Activated CD4-positive, alpha-beta memory T cell treated with anti-CD3 and anti-CD28 coated beads, Interleukin-2, amount 10 ng/mL, durations not matched to agents 7 days and 5 days (primary cell): ENCODE results near the gene SELE. TPM values are rescaled to one million over a fixed set of nuclear protein-coding genes. Genes with fewer than 3 reads are reported as not detected.

Experiments used
- CTCF ChIA-PET: fragments of 350-600 bp; sonication (Branson Sonifier 250); formaldehyde crosslinking; loops from one replicate; lab custom pipeline; 2021; ENCODE audit warnings: antibody characterized with exemption, inconsistent platforms; lab: Charles Lee
- POLR2A ChIA-PET: fragments of 350-600 bp; sonication (Branson Sonifier 250); formaldehyde crosslinking; loops from one replicate; lab custom pipeline; 2021; ENCODE audit warnings: antibody characterized with exemption; lab: Charles Lee
- DNase-seq: peaks from one replicate; pipeline ENCODE4 v3.0.0-alpha.2; 2020
- H3K27ac Mint-ChIP-seq: one replicate; pipeline ENCODE4 v1.8.0; 2021; ENCODE audit warnings: mild to moderate bottlenecking, mixed read lengths
- H3K27me3 Mint-ChIP-seq: one replicate; pipeline ENCODE4 v1.8.0; 2021; ENCODE audit warnings: mixed read lengths
- H3K36me3 Mint-ChIP-seq: one replicate; pipeline ENCODE4 v1.8.0; 2021; ENCODE audit warnings: low read depth, mixed read lengths
- H3K4me1 Mint-ChIP-seq: one replicate; pipeline ENCODE4 v1.8.0; 2021; ENCODE audit warnings: mixed read lengths
- H3K4me3 Mint-ChIP-seq: one replicate; pipeline ENCODE4 v1.8.0; 2021; ENCODE audit warnings: mild to moderate bottlenecking, mixed read lengths
- H3K9me3 Mint-ChIP-seq: one replicate; pipeline ENCODE4 v1.8.0; 2021; ENCODE audit warnings: mixed read lengths
- total RNA-seq, 2 experiments: library from RNA; stranded (reverse); gene quantifications; one replicate each; pipeline ENCODE4 v1.2.3, GENCODE V29; 2021

SELE gene, protein sequence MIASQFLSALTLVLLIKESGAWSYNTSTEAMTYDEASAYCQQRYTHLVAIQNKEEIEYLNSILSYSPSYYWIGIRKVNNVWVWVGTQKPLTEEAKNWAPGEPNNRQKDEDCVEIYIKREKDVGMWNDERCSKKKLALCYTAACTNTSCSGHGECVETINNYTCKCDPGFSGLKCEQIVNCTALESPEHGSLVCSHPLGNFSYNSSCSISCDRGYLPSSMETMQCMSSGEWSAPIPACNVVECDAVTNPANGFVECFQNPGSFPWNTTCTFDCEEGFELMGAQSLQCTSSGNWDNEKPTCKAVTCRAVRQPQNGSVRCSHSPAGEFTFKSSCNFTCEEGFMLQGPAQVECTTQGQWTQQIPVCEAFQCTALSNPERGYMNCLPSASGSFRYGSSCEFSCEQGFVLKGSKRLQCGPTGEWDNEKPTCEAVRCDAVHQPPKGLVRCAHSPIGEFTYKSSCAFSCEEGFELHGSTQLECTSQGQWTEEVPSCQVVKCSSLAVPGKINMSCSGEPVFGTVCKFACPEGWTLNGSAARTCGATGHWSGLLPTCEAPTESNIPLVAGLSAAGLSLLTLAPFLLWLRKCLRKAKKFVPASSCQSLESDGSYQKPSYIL
- not detected for total RNA-seq

- no peak for DNase-seq
- peaks cover 33% of the 10 kb centered on the region for H3K27me3 Mint-ChIP-seq
- H3K36me3 Mint-ChIP-seq, result no peaks in the 10 kb centered on the region
- H3K27ac Mint-ChIP-seq, result no peak within 1 kb of the TSS
- ChIA-PET CTCF (interaction anchor here (0.7 kb wide), 1 partner anchor 710 kb away, joined by 3 read pairs; no protein-coding TSS in a partner anchor), POLR2A (no interaction called here)
- H3K4me3 Mint-ChIP-seq, result no peak within 1 kb of the TSS
- no peaks in the 10 kb centered on the region for H3K4me1 Mint-ChIP-seq
- no peaks in the 10 kb centered on the region for H3K9me3 Mint-ChIP-seq
Measured at GRCh38 chr1:169733924-169734323, at the start of gene SELE. SELE (minus strand) TSS chr1:169734079; CDS start chr1:169733612, 467 bp downstream.

- Mint-ChIP-seq H3K9me3 (no peaks in the 10 kb centered on the region), H3K36me3 (no peaks in the 10 kb centered on the region), H3K4me1 (no peaks in the 10 kb centered on the region), H3K27ac (no peak overlapping the region), H3K27me3 (peaks cover 45% of the 10 kb centered on the region), H3K4me3 (no peak overlapping the region)
- no peak for DNase-seq
- POLR2A ChIA-PET, result interaction anchor here (1.7 kb wide), 1 partner anchor 12 kb away, joined by 6 read pairs; the partner anchor contains the start of gene METTL18
- CTCF ChIA-PET, result interaction anchor here (1.0 kb wide), 1 partner anchor 9 kb away, joined by 3 read pairs; no protein-coding TSS in a partner anchor
Measured at GRCh38 chr1:169782596-169782995, 48.7 kb upstream of the SELE start.

- POLR2A ChIA-PET, result no interaction called here
- Mint-ChIP-seq H3K27me3 (peaks cover 23% of the 10 kb centered on the region), H3K36me3 (no peaks in the 10 kb centered on the region), H3K4me3 (no peak overlapping the region), H3K27ac (no peak overlapping the region), H3K4me1 (no peaks in the 10 kb centered on the region), H3K9me3 (no peaks in the 10 kb centered on the region)
- DNase-seq, result no peak
- CTCF ChIA-PET, result no interaction called here
Measured at GRCh38 chr1:169779970-169780369, 46.1 kb upstream of the SELE start.

DNA sequence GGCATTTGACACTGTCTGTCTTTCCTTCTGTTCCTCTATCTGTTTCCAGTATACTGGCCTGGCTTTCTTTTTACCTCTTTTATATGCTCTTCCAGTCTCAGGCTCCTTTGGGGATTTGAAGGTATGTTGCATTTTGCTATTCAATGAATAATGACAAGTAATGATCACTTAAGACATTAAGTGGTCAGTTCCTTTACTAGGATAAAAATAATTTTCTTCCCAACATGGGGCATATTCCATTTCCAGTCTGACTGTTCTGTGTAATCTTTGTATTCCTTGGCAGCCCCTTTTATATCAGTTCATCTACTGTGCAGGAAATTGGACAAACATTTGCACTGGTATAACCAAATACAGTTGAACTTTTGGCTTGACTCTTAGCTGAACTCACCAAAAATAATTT, 45.3 kb upstream of the SELE start:
- Mint-ChIP-seq H3K4me1 (no peaks in the 10 kb centered on the region), H3K27me3 (peaks cover 14% of the 10 kb centered on the region)
- POLR2A ChIA-PET, result no interaction called here

GRCh38 chr1:169776440-169776839, 42.6 kb upstream of the SELE start:
- CTCF ChIA-PET, result no interaction called here
- no peak for DNase-seq
- POLR2A ChIA-PET, result no interaction called here
- no peak overlapping the region for H3K27ac Mint-ChIP-seq
- no peaks in the 10 kb centered on the region for H3K36me3 Mint-ChIP-seq
- peaks cover 8% of the 10 kb centered on the region for H3K27me3 Mint-ChIP-seq
- H3K9me3 Mint-ChIP-seq, result no peaks in the 10 kb centered on the region
- H3K4me3 Mint-ChIP-seq, result no peak overlapping the region
- no peaks in the 10 kb centered on the region for H3K4me1 Mint-ChIP-seq

More for the DNA sequence above, 45.3 kb upstream of the SELE start:
- no peaks in the 10 kb centered on the region for H3K9me3 Mint-ChIP-seq
- H3K36me3 Mint-ChIP-seq, result no peaks in the 10 kb centered on the region
- no peak overlapping the region for H3K27ac Mint-ChIP-seq
- H3K4me3 Mint-ChIP-seq, result no peak overlapping the region
- DNase-seq, result no peak
- CTCF ChIA-PET, result interaction anchor here (0.6 kb wide), 1 partner anchor 200 kb away, joined by 3 read pairs; no protein-coding TSS in a partner anchor

- DNase-seq, result no peak
- ChIA-PET POLR2A (no interaction called here), CTCF (no interaction called here)
- no peaks in the 10 kb centered on the region for H3K4me1 Mint-ChIP-seq
- no peak overlapping the region for H3K27ac Mint-ChIP-seq
- H3K27me3 Mint-ChIP-seq, result peaks cover 18% of the 10 kb centered on the region
- no peaks in the 10 kb centered on the region for H3K36me3 Mint-ChIP-seq
- no peak overlapping the region for H3K4me3 Mint-ChIP-seq
- H3K9me3 Mint-ChIP-seq, result no peaks in the 10 kb centered on the region
Measured at GRCh38 chr1:169768161-169768560, 34.3 kb upstream of the SELE start.

DNA sequence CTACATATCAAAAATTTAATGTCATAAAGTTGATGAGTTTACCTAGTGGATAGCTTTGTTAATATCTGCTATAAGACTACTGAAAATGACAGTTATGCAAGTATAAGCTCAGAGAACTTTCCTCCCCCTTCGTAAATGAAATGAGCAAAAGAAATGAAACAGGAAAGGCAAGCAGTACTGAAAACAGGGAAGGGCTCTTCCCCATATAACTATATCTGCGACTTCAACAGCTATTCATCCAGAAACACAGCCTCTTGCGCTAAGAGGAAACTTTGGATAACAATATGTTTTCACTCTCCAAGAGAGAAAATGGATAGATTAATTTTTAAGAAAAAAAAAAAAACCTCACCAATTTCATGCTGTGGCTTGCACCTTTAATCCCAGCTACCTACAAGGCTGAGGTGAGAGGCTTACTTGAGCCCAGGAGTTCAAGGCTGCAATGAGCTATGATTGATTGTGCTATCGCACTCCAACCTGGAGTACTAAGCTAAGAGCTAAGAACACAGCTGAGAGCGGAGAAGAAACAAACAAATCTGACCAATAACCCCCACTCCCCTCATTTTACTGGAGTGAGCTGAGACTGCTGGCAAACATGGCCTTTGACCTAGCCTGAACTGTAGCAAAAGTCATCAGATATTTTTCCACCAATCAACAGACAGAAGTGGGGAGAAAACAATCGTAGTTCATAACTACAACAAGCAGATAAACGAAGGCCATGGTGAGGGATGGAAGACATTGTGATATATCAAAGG, 31.9 kb upstream of the SELE start:
- Mint-ChIP-seq H3K27ac (no peak overlapping the region), H3K27me3 (peaks cover 12% of the 10 kb centered on the region)
- POLR2A ChIA-PET, result no interaction called here

GRCh38 chr1:169764919-169765318, 31.0 kb upstream of the SELE start:
- Mint-ChIP-seq H3K36me3 (no peaks in the 10 kb centered on the region), H3K4me3 (no peak overlapping the region), H3K27ac (no peak overlapping the region), H3K27me3 (peaks cover 12% of the 10 kb centered on the region), H3K9me3 (no peaks in the 10 kb centered on the region), H3K4me1 (no peaks in the 10 kb centered on the region)
- ChIA-PET CTCF (interaction anchor here (0.7 kb wide), 1 partner anchor 1458 kb away, joined by 4 read pairs; no protein-coding TSS in a partner anchor), POLR2A (no interaction called here)
- DNase-seq, result no peak

More for the DNA sequence above, 31.9 kb upstream of the SELE start:
- Mint-ChIP-seq H3K9me3 (no peaks in the 10 kb centered on the region), H3K36me3 (no peaks in the 10 kb centered on the region), H3K4me3 (no peak overlapping the region), H3K4me1 (no peaks in the 10 kb centered on the region)
- no peak for DNase-seq
- CTCF ChIA-PET, result no interaction called here

DNA sequence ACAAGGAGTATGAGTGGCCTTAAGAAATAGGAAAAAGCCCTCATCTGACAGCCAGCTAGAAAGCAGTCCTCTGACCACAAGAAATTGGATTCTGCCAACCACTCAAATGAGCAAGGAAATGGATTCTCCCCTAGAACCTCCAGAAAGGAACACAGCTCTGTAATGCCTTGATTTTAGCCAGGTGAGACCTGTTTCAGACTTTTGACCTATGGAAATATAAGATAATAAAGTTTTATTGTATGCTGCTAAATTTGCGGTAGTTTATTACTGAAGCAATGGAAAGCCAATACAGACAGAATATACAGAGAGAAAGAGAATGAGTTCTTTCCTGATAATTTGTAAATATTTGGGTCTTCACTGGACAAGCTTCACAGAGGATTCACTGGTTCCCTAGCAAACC, 28.8 kb upstream of the SELE start:
- Mint-ChIP-seq H3K36me3 (no peaks in the 10 kb centered on the region), H3K27me3 (peaks cover 9% of the 10 kb centered on the region), H3K4me1 (no peaks in the 10 kb centered on the region), H3K4me3 (no peak overlapping the region), H3K9me3 (no peaks in the 10 kb centered on the region), H3K27ac (no peak overlapping the region)
- DNase-seq, result no peak
- ChIA-PET CTCF (no interaction called here), POLR2A (no interaction called here)

GRCh38 chr1:169759038-169759437, 25.2 kb upstream of the SELE start:
- ChIA-PET POLR2A (no interaction called here), CTCF (no interaction called here)
- H3K27ac Mint-ChIP-seq, result no peak overlapping the region
- no peaks in the 10 kb centered on the region for H3K4me1 Mint-ChIP-seq
- DNase-seq, result no peak
- peaks cover 5% of the 10 kb centered on the region for H3K27me3 Mint-ChIP-seq
- H3K4me3 Mint-ChIP-seq, result no peak overlapping the region
- no peaks in the 10 kb centered on the region for H3K9me3 Mint-ChIP-seq
- no peaks in the 10 kb centered on the region for H3K36me3 Mint-ChIP-seq

DNA sequence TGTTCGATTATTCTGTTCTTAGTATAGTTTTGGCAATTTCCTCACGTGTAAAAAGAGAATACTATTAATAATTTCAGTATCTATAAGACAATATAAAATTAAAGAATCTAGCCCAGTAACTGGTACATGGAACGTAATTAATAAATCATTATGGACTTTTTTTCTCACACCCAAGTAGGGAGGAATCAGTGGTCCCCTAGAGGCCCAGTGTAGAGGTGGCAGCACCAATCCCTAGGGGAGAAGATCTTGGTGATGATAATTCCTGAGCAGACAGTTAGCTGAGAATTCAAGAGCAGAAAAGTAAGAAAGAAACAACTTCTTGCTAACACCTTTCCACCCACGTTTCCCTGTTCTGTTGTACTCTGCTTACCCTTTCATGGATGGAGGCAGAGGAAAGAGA, 19.7 kb upstream of the SELE start:
- POLR2A ChIA-PET, result no interaction called here
- CTCF ChIA-PET, result no interaction called here
- no peak overlapping the region for H3K27ac Mint-ChIP-seq
- H3K9me3 Mint-ChIP-seq, result no peaks in the 10 kb centered on the region
- no peak for DNase-seq
- no peaks in the 10 kb centered on the region for H3K36me3 Mint-ChIP-seq
- H3K4me1 Mint-ChIP-seq, result no peaks in the 10 kb centered on the region
- peaks cover 12% of the 10 kb centered on the region for H3K27me3 Mint-ChIP-seq
- no peak overlapping the region for H3K4me3 Mint-ChIP-seq

DNA sequence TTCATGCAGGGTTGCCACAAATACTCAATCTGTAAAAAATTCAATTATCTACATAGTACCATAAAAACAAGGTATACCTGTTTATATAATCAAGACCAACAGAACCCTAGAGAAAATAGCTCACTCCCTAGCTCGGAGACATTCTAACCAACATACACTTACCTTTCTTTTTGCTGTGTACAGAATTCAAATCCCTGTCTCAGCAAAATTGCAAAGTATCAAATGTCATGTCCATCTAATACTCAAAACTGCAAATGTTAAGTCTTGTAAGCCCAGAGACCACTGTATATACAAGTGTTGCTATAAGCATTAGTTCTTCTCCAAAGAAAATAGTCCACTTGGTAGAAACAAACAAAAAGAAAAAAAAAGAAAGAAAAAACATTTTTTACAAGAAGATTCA, 16.2 kb upstream of the SELE start:
- ChIA-PET CTCF (no interaction called here), POLR2A (no interaction called here)
- Mint-ChIP-seq H3K4me1 (no peaks in the 10 kb centered on the region), H3K27ac (no peak overlapping the region), H3K4me3 (no peak overlapping the region), H3K27me3 (peaks cover 18% of the 10 kb centered on the region), H3K9me3 (no peaks in the 10 kb centered on the region), H3K36me3 (no peaks in the 10 kb centered on the region)
- no peak for DNase-seq

- ChIA-PET CTCF (interaction anchor here (0.6 kb wide), 1 partner anchor 256 kb away, joined by 4 read pairs; no protein-coding TSS in a partner anchor), POLR2A (no interaction called here)
- peaks cover 19% of the 10 kb centered on the region for H3K27me3 Mint-ChIP-seq
- no peaks in the 10 kb centered on the region for H3K36me3 Mint-ChIP-seq
- H3K4me1 Mint-ChIP-seq, result no peaks in the 10 kb centered on the region
- H3K4me3 Mint-ChIP-seq, result no peak overlapping the region
- H3K27ac Mint-ChIP-seq, result no peak overlapping the region
- no peaks in the 10 kb centered on the region for H3K9me3 Mint-ChIP-seq
- no peak for DNase-seq
Measured at GRCh38 chr1:169746550-169746949, 12.7 kb upstream of the SELE start.
